Measurements from ENCODE around the gene GLG1.
A peak's percentile ranks its signal among the peaks of the same experiment; 100 is the strongest.
"Not testable (repeated sequence)": the region's sequence is repeated elsewhere in the genome, so short reads cannot be mapped to it uniquely, and the experiment has no call there.

Gene GLG1

DNA sequence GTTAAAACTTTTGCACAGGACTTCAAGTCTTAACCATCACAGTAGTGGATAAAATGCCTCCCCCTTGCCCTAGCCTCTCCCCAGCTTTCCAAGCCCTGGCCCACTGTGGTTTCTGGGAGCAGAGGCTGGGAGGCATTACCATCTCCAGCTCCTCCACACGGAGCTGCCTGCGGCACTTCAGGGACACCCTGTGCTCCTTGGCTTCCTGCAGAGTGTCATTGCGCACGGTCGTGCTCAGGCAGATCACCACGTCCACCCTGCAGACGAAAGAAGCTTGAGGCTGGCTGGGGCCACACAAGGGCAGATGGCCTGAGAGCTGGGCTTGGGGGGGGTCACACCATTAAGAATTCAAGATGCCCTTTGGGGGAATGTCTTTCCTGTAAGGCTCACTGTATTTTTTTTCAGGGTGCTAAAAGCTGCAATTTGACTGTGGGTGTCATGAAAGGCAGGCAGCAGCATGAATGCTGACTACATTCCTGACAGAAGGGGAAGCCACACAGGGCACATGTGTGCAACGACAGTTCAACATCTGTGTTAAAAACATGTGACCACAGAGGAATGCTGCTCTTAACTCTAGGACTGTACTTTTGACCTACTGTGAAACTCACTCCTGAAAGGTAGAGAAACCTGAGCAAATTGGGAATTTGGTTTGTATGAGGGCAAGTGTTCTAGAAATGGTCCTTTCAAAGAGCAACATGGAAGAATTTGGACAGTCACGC, 137.9 kb downstream of the GLG1 start:
- DNase-seq: no peak

DNA sequence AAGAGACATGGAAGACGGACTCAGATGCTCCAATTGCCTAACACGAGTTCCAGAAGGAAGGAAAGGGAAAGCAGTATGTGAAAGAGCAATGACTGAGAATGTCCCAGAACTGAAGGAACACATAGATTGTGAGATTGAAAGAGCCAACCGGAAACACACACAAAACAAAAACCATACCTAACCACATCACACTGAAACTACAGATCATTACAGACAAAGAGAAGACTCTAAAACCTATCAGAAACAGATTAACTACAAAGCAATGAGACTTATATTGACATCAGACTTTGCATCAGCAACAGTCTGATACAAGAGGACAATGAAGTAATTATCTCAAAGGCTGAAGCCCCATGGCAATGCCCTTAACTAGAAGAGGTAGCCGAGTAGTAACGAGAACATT, 140.0 kb downstream of the GLG1 start:
- DNase-seq: peak; percentile 70

DNA sequence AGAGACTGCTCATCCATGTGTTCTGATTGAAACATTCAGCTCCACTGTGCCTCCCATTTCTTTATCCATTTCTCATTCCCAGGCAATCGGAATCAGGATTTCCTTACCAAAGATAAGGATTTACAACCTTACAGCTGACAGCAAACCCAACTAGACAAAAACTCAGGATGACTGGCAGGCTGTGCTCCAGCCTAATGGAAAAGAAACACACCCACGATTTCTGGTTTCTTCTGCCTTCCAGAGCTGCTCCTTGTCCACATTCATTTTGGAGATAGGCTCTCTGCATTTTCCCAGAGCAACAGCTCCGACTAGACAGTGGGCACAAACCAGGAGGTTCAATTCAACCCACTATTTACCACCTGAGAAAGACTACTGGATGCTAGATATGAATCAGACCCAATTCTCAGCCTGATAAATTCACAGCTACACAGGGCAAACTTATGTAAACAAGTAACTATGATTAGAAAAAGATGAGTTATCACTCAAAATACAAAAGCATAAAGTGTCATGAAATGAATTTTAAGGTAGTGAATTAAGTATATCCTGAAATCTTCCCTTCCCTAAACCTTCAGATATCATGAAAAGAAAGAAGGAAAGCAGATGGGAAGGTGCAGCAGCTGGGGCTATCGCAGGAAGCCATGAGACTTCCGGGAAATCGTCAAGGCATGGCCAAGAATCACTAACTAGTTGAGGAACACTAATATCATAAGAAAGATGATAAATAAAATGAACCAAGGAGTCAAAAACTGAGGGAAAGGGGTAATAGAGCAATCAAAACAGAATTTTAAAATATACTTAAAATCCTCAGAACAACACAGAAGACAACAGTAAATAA, 140.8 kb downstream of the GLG1 start:
- peak; percentile 14 for DNase-seq

DNA sequence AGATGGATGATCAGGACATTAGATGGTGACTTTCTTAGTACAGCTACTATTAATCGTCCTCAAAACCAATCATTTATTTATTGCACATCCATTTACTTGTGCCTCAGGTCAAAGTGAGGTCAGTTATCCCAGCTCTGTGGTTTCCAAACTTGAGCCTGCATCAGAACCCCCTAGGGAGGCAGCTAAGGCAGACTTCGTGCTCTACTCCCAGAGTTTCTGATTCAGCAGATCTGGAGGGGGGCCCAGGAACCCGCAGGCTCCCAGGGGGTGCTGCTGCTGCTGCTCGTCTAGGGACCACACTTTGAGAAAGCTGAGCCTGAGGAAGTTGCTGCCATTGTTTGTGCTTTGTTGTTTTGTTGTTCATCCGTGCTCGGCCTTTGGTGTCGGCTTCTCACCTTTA, 141.6 kb downstream of the GLG1 start:
- no peak for DNase-seq

- no peak for DNase-seq
Observed at GRCh38 chr16:74463888-74464287, 143.0 kb downstream of the GLG1 start.

DNA sequence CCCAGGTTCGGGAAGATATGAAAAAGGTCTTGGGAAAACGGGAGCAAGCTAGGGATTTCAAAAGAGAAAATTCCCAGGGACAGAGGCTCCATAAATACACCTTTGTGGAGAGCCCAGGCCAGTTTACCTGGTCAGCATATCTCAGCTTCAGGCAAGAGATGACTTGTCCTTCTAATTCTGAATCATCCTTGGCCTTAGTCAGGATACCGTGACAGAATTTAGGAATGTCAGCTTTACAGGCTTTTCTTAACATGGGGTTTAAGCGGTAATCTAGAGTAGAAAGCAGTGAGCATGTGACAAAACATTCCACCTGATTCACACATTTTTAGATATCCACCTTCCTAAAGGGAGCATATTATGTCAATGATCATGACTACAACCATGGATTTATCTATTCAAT, 144.6 kb downstream of the GLG1 start:
- no peak for DNase-seq

DNA sequence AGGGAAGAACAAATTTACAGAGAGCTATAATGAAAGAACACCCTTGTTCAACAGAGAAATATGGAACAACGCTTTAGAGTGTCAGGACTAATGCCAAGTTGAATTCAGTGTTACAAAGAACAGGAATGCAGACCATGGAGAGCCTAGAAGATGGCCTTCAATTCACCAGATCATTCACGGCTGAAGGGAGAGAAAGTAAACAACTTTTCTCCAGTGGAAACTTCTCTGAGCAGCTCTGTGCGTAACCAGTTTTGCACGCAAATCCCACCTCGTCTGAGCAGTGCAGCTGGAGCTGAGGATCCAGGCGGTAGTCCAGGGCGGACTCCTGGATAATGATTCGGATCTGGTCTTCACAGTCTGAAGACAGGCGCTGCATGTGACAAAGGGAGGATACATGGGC, 145.1 kb downstream of the GLG1 start:
- no peak for DNase-seq

- no peak for DNase-seq
Observed at GRCh38 chr16:74460542-74460941, 146.4 kb downstream of the GLG1 start.

DNA sequence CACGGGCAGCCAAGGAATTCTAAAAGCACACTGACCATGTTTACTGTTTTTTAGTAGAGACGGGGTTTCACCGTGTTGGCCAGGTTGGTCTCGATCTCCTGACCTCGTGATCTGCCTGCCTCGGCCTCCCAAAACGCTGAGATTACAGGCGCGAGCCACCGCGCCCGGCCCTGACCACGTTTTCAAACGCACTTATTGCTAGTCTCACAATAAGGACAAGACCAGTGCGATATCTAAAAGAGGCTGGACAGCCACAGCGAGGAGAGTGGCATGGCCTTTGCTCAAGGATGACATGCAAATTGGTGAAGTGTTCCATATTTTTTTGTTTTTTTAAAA, 150.7 kb downstream of the GLG1 start:
- DNase-seq: no peak

GRCh38 chr16:74455619-74456289, 151.2 kb downstream of the GLG1 start:
- DNase-seq: no peak

DNA sequence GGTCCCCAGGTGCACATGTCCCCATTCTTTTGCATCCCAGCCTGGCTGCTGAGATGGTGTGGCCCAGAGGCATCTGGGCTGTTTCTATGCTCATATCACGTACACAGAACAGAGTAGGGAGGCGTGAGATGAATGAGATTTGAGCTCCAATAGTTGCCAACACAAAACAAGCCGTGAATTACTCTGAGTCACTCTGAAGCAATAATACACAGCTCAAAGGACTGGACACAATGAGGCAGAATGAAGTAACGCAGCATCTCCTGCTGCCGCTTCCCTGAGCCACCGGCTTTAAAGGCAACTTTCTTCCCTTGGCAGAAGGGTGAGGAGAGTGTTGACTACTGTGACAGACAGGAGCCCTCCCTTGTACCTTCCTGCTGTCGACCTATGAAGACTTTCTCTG, 151.7 kb downstream of the GLG1 start:
- no peak for DNase-seq

GRCh38 chr16:74451951-74452758, 154.8 kb downstream of the GLG1 start:
- no peak for DNase-seq

GRCh38 chr16:74450967-74451760, 155.8 kb downstream of the GLG1 start:
- DNase-seq: no peak

DNA sequence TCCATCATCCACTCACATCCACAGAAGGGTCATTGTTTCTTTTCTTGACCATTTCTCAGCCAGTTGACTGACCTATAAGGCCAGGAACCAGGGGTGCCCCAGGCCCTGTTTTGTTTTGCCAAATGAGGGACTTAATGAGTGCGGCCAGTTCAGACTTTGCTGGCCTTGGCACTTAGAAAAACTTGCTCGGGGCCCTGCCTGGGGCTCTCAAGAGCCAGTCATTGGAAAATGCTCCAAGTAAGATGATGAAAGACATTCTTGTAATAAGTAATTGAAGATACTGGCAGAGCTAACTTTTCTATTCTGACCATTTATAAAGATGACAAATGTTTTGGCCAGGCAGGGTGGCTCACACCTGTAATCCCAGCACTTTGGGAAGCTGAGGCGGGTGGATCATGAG, 156.7 kb downstream of the GLG1 start:
- no peak for DNase-seq

- DNase-seq: no peak
Observed at GRCh38 chr16:74449470-74449869, 157.4 kb downstream of the GLG1 start.

- DNase-seq: no peak
Observed at GRCh38 chr16:74448990-74449389, 157.9 kb downstream of the GLG1 start.

GRCh38 chr16:74447578-74447977, 159.3 kb downstream of the GLG1 start:
- no peak for DNase-seq

GRCh38 chr16:74446866-74447265, 160.0 kb downstream of the GLG1 start:
- no peak for DNase-seq

GRCh38 chr16:74443624-74444346, 163.1 kb downstream of the GLG1 start:
- not testable (repeated sequence) for DNase-seq

DNA sequence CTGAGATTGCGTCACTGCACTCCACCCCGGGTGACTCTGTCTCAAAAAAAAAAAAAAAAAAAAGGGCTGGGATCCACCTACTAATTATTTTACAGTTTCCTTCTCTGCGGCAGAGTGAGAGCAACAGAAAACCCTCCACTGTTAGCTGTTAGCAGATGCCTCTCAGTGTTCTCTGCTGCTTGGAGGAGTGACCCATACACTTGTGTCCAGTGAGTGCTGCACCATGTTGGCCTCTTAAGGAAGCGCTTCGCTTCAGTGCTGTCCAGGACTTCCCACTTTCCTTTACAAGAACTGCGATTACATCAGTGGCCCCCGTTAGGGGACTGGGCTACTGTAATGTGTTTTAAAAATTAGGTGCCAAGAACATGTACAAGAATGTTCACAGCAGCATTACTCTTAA, 167.2 kb downstream of the GLG1 start:
- no peak for DNase-seq

- peak; percentile 70 for DNase-seq
Observed at GRCh38 chr16:74438492-74438979, 168.4 kb downstream of the GLG1 start.

Data from activated CD4-positive, alpha-beta T cell treated with anti-CD3 and anti-CD28 coated beads, Interleukin-2, Interleukin-6, amounts not matched to agents 100 ng/mL and 50 ng/mL, durations not matched to agents 16 hours and 8 hours (primary cell).